ENCODE measurements around the gene BTBD16. TPM values are rescaled to one million over a fixed set of nuclear protein-coding genes. Genes with fewer than 3 reads are reported as not detected.
A peak's percentile ranks its signal among the peaks of the same experiment; 100 is the strongest.

The BTBD16 gene
- total and polyA plus RNA-seq, 8 donors = 0.10 to 2.1 (median 0.35) TPM; not detected in 2

GRCh38 chr10:122310311-122311050 is 39.4 kb downstream of the BTBD16 start:
- ATAC-seq (peak; percentile 64), DNase-seq (no peak)
- Histone ChIP-seq H3K27ac (no peak overlapping the region), H3K4me3 (no peak overlapping the region), H3K4me1 (no peaks in the 10 kb centered on the region), H3K27me3 (no peaks in the 10 kb centered on the region), H3K36me3 (no peaks in the 10 kb centered on the region), H3K9me3 (no peaks in the 10 kb centered on the region)
- no peak for TF ChIP-seq CTCF (IDR thresholded peaks at IDR 0.05)
- intact Hi-C loops (cut with DNase I) = no loop called here

- no peaks in the 10 kb centered on the region for H3K36me3 ChIP-seq
- H3K27ac ChIP-seq = no peak overlapping the region
- DNase-seq (no peak), ATAC-seq (no peak)
- no peaks in the 10 kb centered on the region for H3K27me3 ChIP-seq
- no peaks in the 10 kb centered on the region for H3K4me1 ChIP-seq
- TF ChIP-seq CTCF (IDR thresholded peaks at IDR 0.05) = no peak
- intact Hi-C loops (cut with DNase I) = no loop called here
- H3K4me3 ChIP-seq = no peak overlapping the region
- H3K9me3 ChIP-seq = no peaks in the 10 kb centered on the region
These were observed 39.9 kb downstream of the BTBD16 start for GRCh38 chr10:122311051-122311410.

GRCh38 chr10:122311716-122312115 is 40.6 kb downstream of the BTBD16 start:
- Histone ChIP-seq H3K4me3 (no peak overlapping the region), H3K36me3 (no peaks in the 10 kb centered on the region), H3K27me3 (no peaks in the 10 kb centered on the region), H3K27ac (no peak overlapping the region), H3K4me1 (no peaks in the 10 kb centered on the region), H3K9me3 (no peaks in the 10 kb centered on the region)
- intact Hi-C loops (cut with DNase I) = no loop called here
- no peak for TF ChIP-seq CTCF (IDR thresholded peaks at IDR 0.05)
- no peak for DNase-seq
- ATAC-seq = no peak

GRCh38 chr10:122316224-122316884 is 45.3 kb downstream of the BTBD16 start:
- H3K4me3 ChIP-seq = no peak overlapping the region
- intact Hi-C loops (cut with DNase I) = no loop called here
- H3K9me3 ChIP-seq = peaks cover 0 to 8% of the 10 kb centered on the region in 2 donors
- H3K36me3 ChIP-seq = no peaks in the 10 kb centered on the region
- no peak for ATAC-seq
- no peaks in the 10 kb centered on the region for H3K4me1 ChIP-seq
- no peak for TF ChIP-seq CTCF (IDR thresholded peaks at IDR 0.05)
- no peak for DNase-seq
- H3K27ac ChIP-seq = no peak overlapping the region
- H3K27me3 ChIP-seq = no peaks in the 10 kb centered on the region

- no peaks in the 10 kb centered on the region for H3K27me3 ChIP-seq
- intact Hi-C loops (cut with DNase I) = no loop called here
- no peak overlapping the region for H3K4me3 ChIP-seq
- no peak overlapping the region for H3K27ac ChIP-seq
- no peaks in the 10 kb centered on the region for H3K36me3 ChIP-seq
- no peak for TF ChIP-seq CTCF (IDR thresholded peaks at IDR 0.05)
- no peaks in the 10 kb centered on the region for H3K4me1 ChIP-seq
- DNase-seq = no peak
- no peak for ATAC-seq
- H3K9me3 ChIP-seq = peaks cover 0 to 8% of the 10 kb centered on the region in 2 donors
These were observed 50.9 kb downstream of the BTBD16 start for GRCh38 chr10:122321960-122322359.

Measured in left lung (tissue), 10 donors.